ENCODE results near the gene SMIM15. TPM values are rescaled to one million over a fixed set of nuclear protein-coding genes. Genes with fewer than 3 reads are reported as not detected.

The SMIM15 gene
- total RNA-seq, 1 experiment from 2014 or later = 71.8 TPM

DNA sequence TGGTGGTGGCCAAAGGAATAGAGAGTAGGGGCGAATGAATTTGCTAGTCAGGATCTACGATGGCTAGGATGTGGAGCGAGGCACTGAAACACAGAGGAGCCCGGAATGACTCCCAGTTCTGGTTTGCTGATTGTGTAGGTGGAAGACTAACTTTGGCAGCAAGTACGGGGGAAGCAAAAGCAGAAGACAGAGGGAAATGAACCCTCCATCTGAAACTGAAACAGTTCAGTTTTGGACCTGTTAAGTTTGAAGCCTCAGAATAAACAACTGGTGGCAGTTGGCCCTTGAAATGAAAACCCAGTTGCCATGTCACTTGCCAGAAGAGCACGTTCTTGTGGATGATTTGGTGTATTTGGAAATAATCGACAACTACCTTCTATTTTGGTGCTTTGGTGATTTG is 15.4 kb upstream of the SMIM15 start:
- Histone ChIP-seq H3K4me3 (no peak overlapping the region), H3K27ac (no peak overlapping the region), H3K9me3 (replicated peaks) (no peaks in the 10 kb centered on the region), H3K4me1 (replicated peaks) (peaks cover 7% of the 10 kb centered on the region), H3K27me3 (replicated peaks) (no peaks in the 10 kb centered on the region), H3K36me3 (no peaks in the 10 kb centered on the region)
- DNase-seq (ENCODE audit: low read depth in 1 of 2, low spot score in 2 of 2) = no peak

DNA sequence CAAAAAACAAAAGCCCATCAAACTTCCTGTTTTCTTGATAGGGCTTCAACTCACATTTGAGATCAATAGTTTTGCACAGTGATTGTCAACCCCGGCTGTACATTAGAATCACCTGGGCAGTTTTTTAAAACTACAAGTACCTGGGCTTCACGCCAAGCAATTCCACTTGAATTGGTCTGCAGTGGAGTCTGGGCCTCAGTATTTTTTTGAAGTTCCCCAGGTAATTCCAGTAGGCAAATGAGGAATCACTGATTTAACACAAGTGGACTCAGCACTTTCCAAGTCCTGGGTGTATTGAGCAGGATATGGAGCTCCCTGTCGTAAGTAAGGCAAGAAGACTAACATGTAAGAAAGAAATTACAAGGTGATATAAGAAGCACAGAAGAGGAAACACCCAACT is 14.8 kb upstream of the SMIM15 start:
- Histone ChIP-seq H3K27ac (no peak overlapping the region), H3K4me1 (replicated peaks) (peaks cover under 1% of the 10 kb centered on the region; the same call in 1 of the 2 replicates), H3K36me3 (no peaks in the 10 kb centered on the region)

DNA sequence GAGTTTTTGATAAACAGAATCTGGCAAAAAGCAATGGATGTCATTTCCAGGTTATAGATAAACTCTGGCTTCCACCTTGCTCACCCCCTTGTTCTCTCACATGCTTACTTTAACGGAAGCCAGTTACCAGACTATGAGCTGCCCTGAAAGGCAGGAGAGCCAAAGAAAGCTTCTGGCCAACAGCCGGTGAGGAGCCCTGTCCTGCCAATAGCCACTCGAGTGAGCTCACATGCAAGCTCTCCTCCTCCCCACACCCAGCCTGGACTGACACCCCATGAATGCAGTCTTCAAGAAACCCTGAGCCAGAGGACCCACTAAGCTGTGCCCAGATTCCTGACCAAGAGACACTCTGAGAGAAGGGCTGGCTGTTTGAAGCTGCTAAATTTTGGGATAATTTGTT is 14.4 kb upstream of the SMIM15 start:
- Histone ChIP-seq H3K9me3 (replicated peaks) (no peaks in the 10 kb centered on the region), H3K4me1 (replicated peaks) (no peaks in the 10 kb centered on the region), H3K27ac (no peak overlapping the region), H3K4me3 (no peak overlapping the region), H3K27me3 (replicated peaks) (no peaks in the 10 kb centered on the region), H3K36me3 (no peaks in the 10 kb centered on the region)
- DNase-seq (ENCODE audit: low read depth in 1 of 2, low spot score in 2 of 2) = no peak

More for the DNA sequence above, 14.8 kb upstream of the SMIM15 start:
- DNase-seq (ENCODE audit: low read depth in 1 of 2, low spot score in 2 of 2) = no peak
- no peak overlapping the region for H3K4me3 ChIP-seq
- no peaks in the 10 kb centered on the region for H3K9me3 ChIP-seq (replicated peaks)
- H3K27me3 ChIP-seq (replicated peaks) = no peaks in the 10 kb centered on the region

DNA sequence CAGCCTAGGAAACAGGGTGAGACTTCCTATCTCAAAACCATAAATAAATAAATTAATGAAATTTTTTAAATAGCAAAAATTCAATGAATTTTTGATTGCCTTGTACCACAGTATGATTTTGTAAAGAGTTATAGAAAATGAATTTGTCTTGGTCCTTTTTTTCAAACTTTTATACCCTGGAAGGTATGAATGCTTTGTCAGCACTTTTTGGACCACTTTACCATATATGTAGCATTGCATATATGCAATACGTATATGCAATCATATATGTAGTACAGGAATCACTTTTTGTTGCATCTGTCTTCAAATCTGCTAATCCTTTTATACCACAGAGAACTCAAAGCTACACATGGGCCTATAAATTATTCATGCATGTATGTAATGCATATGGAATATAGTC is 9.2 kb upstream of the SMIM15 start:
- no peak for DNase-seq (ENCODE audit: low read depth in 1 of 2, low spot score in 2 of 2)
- no peak overlapping the region for H3K4me3 ChIP-seq
- H3K27me3 ChIP-seq (replicated peaks) = no peaks in the 10 kb centered on the region
- H3K27ac ChIP-seq = no peak overlapping the region
- no peaks in the 10 kb centered on the region for H3K36me3 ChIP-seq
- no peaks in the 10 kb centered on the region for H3K4me1 ChIP-seq (replicated peaks)
- no peaks in the 10 kb centered on the region for H3K9me3 ChIP-seq (replicated peaks)

DNA sequence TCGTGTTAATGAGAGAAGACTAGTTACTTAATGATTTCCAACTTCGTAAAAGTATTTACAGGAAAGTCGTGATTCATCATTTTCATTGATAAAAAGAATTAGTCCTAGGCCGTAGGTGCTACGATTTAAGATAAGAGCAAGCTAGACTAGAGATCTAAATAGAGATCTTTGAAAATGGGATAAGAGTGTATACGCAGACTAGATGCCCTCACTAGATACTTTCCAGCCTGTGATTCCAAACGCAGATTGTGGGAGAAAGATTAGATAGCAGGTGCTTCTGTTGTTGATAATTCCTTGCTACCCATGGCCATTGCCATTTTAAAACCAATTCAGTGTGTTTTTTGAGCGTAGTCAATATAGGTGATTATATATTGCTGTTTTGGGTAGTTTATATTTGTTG is 6.7 kb upstream of the SMIM15 start:
- no peak overlapping the region for H3K27ac ChIP-seq
- H3K4me3 ChIP-seq = no peak overlapping the region
- H3K4me1 ChIP-seq (replicated peaks) = no peaks in the 10 kb centered on the region
- H3K27me3 ChIP-seq (replicated peaks) = no peaks in the 10 kb centered on the region
- DNase-seq (ENCODE audit: low read depth in 1 of 2, low spot score in 2 of 2) = no peak
- H3K9me3 ChIP-seq (replicated peaks) = no peaks in the 10 kb centered on the region
- no peaks in the 10 kb centered on the region for H3K36me3 ChIP-seq

DNA sequence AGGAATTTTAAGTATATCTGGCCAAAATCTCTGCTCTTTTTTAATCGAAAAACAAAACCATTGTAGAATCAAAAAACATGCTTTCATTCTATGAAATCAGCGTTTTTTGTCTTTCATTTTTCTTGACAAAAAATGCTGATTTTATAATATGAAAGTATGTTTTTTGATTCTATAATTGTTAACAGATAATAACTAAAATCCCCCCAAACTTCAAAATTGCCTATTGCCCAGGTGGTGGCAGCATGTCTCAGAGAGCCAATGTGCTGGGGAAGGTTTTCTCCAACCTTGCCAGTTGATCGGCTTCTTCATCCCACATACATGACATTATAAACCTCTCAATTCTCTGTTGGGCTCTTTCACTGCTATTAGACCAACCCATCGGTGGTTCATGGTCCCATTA is 5.1 kb upstream of the SMIM15 start:
- no peak overlapping the region for H3K4me3 ChIP-seq
- DNase-seq (ENCODE audit: low read depth in 1 of 2, low spot score in 2 of 2) = no peak
- peaks cover 4% of the 10 kb centered on the region for H3K36me3 ChIP-seq
- H3K4me1 ChIP-seq (replicated peaks) = peaks cover 8% of the 10 kb centered on the region; the same call in 1 of the 2 replicates
- no peaks in the 10 kb centered on the region for H3K9me3 ChIP-seq (replicated peaks)
- no peaks in the 10 kb centered on the region for H3K27me3 ChIP-seq (replicated peaks)
- H3K27ac ChIP-seq = no peak overlapping the region

DNA sequence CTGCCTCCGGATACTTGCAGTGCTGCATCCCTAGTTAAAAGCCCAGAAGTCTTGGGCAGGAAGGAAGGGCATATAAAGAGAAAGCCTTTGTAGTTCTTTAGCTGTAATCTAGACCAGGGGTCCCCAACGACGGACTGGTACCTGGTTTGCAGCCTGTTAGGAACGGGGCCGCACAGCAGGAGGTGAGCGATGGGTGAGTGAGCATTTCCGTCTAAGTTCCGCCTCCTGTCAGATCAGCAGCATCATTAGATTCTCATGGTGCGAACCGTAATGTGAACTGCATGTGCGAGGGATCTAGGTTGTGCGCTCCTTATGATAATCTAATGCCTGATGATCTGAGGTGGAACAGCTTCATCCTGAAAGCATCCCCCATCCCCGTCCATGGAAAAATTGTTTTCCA is 1.6 kb upstream of the SMIM15 start:
- Histone ChIP-seq H3K27ac (no peak overlapping the region), H3K27me3 (replicated peaks) (no peaks in the 10 kb centered on the region), H3K4me1 (replicated peaks) (peaks cover 14% of the 10 kb centered on the region), H3K36me3 (peaks cover 32% of the 10 kb centered on the region), H3K4me3 (no peak overlapping the region), H3K9me3 (replicated peaks) (no peaks in the 10 kb centered on the region)
- DNase-seq (ENCODE audit: low read depth in 1 of 2, low spot score in 2 of 2) = no peak

DNA sequence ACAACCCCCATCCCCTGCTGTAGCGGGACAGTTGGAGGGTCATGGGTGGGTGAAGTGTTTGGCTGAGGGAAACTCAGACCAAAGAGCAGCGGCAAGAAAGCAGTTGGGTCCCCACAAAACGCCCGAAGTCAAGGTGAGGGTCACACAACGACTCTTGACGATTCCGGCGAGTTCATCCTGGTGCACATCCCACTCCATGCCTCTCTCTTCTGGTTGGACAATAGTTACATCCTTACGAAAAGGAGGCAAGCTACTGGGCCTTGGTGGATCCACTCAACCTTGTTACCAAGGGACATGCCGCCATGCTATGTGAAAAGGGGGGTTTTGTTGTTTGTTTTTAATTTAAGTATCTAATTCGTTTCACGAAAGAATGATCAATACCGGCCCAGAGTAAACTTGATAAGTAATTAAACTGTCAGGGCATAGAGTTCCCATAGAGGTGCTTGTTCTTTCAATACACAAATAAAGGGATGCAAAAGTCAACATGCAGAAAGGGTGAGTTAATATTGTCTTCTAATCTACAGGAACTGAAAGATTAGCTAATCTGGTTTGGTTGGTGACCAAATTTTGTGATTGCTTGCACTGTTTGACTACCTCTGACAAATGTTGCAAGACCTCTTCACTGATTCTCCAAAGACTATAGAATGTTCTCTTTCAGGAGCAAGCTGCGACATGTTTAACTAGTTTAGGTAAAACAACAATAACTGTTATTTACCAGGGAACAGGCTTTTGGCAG is 732 bp upstream of the SMIM15 start:
- Histone ChIP-seq H3K27ac (peak overlapping the region; percentile 89), H3K9me3 (replicated peaks) (no peaks in the 10 kb centered on the region), H3K4me1 (replicated peaks) (peaks cover 14% of the 10 kb centered on the region), H3K27me3 (replicated peaks) (no peaks in the 10 kb centered on the region), H3K4me3 (peak overlapping the region; percentile 74), H3K36me3 (peaks cover 40% of the 10 kb centered on the region)
- DNase-seq (ENCODE audit: low read depth in 1 of 2, low spot score in 2 of 2) = peak in 1 of 2 experiments; percentile 50

DNA sequence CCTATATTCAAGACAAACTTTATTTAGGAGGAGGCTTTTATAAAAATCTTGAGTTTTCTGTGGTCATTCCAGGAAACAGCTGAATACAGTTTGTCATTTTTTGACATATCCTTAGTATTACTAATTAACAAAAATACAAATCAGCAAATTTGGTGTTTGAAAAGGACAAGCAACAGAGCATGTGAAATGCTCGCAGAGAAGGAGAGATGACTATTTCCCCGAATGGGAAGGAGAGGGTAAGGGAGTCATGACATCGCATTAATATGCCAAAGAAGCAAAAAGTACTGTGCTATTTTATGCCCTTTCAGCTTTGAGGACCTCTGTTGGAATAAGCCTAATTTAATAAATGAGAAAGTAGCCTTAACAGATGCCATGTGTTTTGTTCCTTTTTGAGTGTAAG is 1.8 kb downstream of the SMIM15 start:
- Histone ChIP-seq H3K4me1 (replicated peaks) (peaks cover 14% of the 10 kb centered on the region), H3K36me3 (peaks cover 51% of the 10 kb centered on the region), H3K27ac (no peak overlapping the region), H3K4me3 (no peak overlapping the region), H3K27me3 (replicated peaks) (no peaks in the 10 kb centered on the region), H3K9me3 (replicated peaks) (no peaks in the 10 kb centered on the region)
- DNase-seq (ENCODE audit: low read depth in 1 of 2, low spot score in 2 of 2) = no peak

DNA sequence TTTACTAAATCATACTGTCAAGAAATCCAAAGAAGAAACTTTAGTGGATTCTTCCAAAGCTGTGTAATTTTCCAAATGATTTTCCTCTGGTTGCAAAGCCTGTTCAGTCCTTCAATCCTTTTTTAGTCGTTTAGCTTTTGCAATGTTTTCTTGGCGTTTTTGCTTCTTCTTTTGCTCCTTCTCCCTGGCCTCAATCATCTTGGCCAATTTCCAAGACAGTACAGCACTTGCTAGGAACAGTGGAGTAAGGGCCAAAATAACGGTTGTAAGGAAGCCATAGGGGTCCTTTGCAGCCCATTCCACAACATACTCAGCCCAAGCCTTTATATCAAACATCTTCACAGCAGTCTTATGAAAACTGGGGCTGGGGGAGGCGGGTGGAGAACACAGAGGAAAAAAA is 2.4 kb downstream of the SMIM15 start:
- no peaks in the 10 kb centered on the region for H3K27me3 ChIP-seq (replicated peaks)
- DNase-seq (ENCODE audit: low read depth in 1 of 2, low spot score in 2 of 2) = no peak
- no peak overlapping the region for H3K27ac ChIP-seq
- peaks cover 53% of the 10 kb centered on the region for H3K36me3 ChIP-seq
- peaks cover 14% of the 10 kb centered on the region for H3K4me1 ChIP-seq (replicated peaks)
- no peaks in the 10 kb centered on the region for H3K9me3 ChIP-seq (replicated peaks)
- H3K4me3 ChIP-seq = no peak overlapping the region

DNA sequence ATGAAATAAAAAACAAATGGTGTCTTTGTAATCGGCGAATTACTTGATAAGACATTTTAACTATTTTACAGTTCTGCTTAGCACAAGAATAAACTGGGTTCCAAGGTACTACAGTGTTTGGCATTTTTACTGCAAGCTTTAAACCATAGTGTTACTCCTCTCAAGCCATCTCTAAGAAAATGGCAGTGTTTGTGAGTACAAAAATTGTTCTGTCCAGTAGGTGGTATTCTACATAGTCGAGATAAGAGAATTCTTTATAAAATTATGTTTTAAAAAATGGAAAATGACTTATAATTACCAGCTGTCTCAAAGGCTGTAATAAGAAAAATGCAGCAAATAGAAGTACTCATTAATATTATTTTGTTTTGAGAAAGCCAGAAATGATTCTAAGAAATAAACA is 3.2 kb downstream of the SMIM15 start:
- H3K9me3 ChIP-seq (replicated peaks) = no peaks in the 10 kb centered on the region
- no peak overlapping the region for H3K4me3 ChIP-seq
- no peak for DNase-seq (ENCODE audit: low read depth in 1 of 2, low spot score in 2 of 2)
- H3K27me3 ChIP-seq (replicated peaks) = no peaks in the 10 kb centered on the region
- H3K36me3 ChIP-seq = peaks cover 53% of the 10 kb centered on the region
- peaks cover 14% of the 10 kb centered on the region for H3K4me1 ChIP-seq (replicated peaks)
- no peak overlapping the region for H3K27ac ChIP-seq

DNA sequence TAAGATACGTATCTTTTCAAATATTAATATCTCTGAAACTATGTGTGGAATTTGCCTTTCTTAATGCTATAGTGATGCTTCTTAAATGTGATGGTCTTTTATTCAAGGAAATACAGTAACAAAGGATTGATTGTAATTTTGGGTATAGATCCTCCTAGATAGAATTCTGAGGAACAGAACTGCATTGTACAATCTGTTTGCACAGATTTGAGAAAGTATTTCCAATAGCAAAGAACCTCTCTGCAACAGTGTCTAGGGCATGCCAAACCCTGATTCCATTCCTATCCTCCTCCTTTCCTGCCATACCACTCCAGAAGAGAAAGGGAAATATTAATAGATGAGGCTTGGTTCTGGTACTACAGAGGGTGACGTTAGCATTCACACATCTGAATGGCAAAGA is 10.4 kb downstream of the SMIM15 start:
- no peaks in the 10 kb centered on the region for H3K9me3 ChIP-seq (replicated peaks)
- H3K27me3 ChIP-seq (replicated peaks) = no peaks in the 10 kb centered on the region
- no peak overlapping the region for H3K4me3 ChIP-seq
- H3K4me1 ChIP-seq (replicated peaks) = peaks cover 4% of the 10 kb centered on the region
- DNase-seq (ENCODE audit: low read depth in 1 of 2, low spot score in 2 of 2) = no peak
- peaks cover 11% of the 10 kb centered on the region; the same call in 1 of the 2 replicates for H3K36me3 ChIP-seq
- H3K27ac ChIP-seq = no peak overlapping the region

DNA sequence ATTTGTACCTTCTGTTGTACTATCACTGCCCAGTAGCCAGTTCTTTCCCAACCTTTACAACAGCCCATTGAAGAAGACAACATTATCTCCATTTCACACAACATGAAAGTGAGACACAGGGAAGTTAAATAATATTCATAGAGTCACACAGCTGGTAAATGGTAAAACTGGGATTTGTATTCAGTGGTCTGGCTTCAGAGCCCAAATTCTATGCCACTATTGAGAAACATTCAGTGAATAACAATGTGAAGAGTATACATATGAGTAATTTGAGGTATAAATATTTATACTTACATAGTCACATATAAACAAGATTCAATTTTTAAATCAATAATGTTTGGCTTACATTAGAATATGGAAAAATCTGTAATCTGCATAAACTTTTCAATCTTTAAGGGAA is 13.8 kb downstream of the SMIM15 start:
- H3K36me3 ChIP-seq = peaks cover 2% of the 10 kb centered on the region; the same call in 1 of the 2 replicates
- no peak overlapping the region for H3K4me3 ChIP-seq
- H3K4me1 ChIP-seq (replicated peaks) = peaks cover 4% of the 10 kb centered on the region
- no peaks in the 10 kb centered on the region for H3K27me3 ChIP-seq (replicated peaks)
- no peak overlapping the region for H3K27ac ChIP-seq
- no peaks in the 10 kb centered on the region for H3K9me3 ChIP-seq (replicated peaks)
- DNase-seq (ENCODE audit: low read depth in 1 of 2, low spot score in 2 of 2) = no peak

DNA sequence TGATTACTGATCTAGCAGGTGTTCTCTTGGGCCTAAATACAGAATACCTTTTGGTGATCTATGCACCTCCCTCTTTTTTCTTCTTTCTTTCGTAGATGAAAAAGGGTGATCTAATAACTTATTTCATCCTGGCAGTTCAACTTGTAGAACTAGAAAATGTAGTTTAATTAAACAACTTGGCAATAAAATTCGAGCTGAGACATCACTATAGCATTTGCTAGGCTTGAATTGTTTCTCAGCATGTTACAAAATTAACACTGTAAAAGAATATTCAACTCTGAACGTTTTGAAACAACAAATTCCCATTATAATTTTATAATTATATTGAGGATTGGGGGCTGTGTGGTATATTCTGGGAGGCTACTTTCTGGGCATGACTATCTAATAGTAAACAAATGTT is 19.5 kb downstream of the SMIM15 start:
- no peaks in the 10 kb centered on the region for H3K4me1 ChIP-seq (replicated peaks)
- H3K4me3 ChIP-seq = no peak overlapping the region
- H3K36me3 ChIP-seq = no peaks in the 10 kb centered on the region
- H3K27ac ChIP-seq = no peak overlapping the region
- H3K27me3 ChIP-seq (replicated peaks) = no peaks in the 10 kb centered on the region
- DNase-seq (ENCODE audit: low read depth in 1 of 2, low spot score in 2 of 2) = no peak
- H3K9me3 ChIP-seq (replicated peaks) = no peaks in the 10 kb centered on the region

DNA sequence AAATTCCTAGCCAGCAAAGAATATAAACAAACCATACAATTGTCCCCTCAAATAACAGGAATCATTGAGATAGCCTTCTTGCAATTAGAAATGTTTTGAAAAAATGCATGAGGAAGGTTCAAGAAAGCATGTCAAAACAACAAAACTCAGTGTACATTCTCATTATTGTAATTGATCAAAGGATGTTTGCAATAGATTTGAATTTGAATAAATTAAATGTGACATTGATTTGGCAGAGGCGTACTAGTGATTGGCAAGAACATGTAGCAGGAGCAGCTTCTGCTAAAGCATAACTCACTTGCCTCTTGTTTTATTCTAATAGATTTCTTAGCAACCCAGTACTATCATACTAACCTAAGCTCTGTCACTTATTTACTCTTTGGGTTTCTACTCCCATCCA is 19.9 kb downstream of the SMIM15 start:
- Histone ChIP-seq H3K4me3 (no peak overlapping the region), H3K4me1 (replicated peaks) (no peaks in the 10 kb centered on the region), H3K27me3 (replicated peaks) (no peaks in the 10 kb centered on the region), H3K9me3 (replicated peaks) (no peaks in the 10 kb centered on the region), H3K27ac (no peak overlapping the region), H3K36me3 (no peaks in the 10 kb centered on the region)
- DNase-seq (ENCODE audit: low read depth in 1 of 2, low spot score in 2 of 2) = no peak

Data from SJSA1 (cell line).